HFF-Myc (cell line): ENCODE data around the gene KIRREL3.

Experiments used
- DNase-seq: peaks from one replicate; pipeline ENCODE4 v3.0.0-alpha.2; 2011; ENCODE audit warnings: low read depth; ENCODE audit errors: extremely low read depth
- H3K4me3 ChIP-seq: replicated peaks from 2 replicates; pipeline ENCODE4 v1.5.1; 2011; ENCODE audit warnings: low read depth, mild to moderate bottlenecking, control low read depth, low read length
- CTCF ChIP-seq: IDR thresholded peaks from 2 replicates; pipeline ENCODE4 v1.5.1; 2012; ENCODE audit warnings: mild to moderate bottlenecking, low read depth, low read length, control low read depth; ENCODE audit errors: missing control alignments

KIRREL3 gene

DNA sequence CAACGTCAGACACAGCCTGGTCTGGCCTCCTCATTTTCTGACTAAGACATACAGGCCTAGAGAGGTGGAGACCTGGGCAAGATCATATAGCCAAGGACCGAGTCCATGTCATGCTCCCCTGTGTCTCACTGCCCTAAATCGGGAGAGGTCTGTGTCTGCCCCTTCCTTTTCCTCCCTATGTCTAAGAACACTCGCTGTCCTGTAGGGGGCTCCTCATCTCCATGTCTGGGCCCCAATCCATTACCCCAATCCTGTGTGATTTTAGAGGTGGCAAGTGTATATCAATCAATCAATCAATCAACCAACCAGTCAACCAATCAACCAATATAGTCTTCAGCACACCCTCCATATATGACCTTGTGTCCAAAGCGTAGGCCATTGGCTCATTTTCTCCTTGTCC, 125.7 kb downstream of the KIRREL3 start:
- no peak for DNase-seq
- peak; percentile 36 for TF ChIP-seq CTCF
- H3K4me3 ChIP-seq, result no peak overlapping the region

- H3K4me3 ChIP-seq, result no peak overlapping the region
- TF ChIP-seq CTCF, result no peak
- DNase-seq, result no peak
These were observed 126.3 kb downstream of the KIRREL3 start for GRCh38 chr11:126874276-126874675.

DNA sequence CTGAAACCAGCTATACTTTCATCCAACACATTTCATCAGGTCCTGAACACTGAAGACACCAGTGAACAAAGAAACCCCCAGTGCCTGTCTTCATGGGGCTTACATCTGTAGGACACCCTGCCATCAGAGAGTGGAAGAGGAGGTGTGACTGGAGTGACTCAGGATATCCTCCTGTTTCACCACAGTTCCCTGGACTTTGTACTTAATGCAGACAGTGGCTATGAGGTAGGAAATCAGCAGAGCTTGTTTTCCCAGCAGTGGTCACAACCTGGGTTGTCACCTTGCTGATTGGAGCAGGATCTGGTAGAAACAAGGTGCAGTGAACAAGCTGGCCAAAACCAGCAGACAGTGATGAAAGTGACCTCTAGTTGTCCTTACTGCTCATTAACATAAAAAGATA, 128.8 kb downstream of the KIRREL3 start:
- H3K4me3 ChIP-seq, result no peak overlapping the region
- no peak for DNase-seq
- TF ChIP-seq CTCF, result no peak

DNA sequence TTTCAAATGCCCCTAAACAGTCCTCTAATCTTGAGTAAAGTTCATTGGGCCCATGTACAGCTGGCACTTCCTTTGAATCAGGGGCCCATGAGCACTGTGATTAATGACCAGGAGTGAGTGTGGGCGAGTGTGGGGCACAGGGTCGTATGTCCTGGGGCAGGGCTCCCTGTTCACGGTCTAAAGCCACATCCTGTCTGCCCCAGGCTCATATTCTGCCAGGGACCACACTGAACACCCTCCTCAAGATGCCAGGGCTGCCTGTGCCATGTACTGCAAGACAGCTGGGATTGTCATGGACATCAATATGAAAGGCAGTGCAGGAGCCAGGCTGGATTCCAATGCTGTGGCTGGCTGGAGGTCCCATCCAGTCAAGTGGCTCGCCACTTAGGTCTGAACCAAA, 130.5 kb downstream of the KIRREL3 start:
- DNase-seq, result no peak
- no peak for TF ChIP-seq CTCF
- no peak overlapping the region for H3K4me3 ChIP-seq

DNA sequence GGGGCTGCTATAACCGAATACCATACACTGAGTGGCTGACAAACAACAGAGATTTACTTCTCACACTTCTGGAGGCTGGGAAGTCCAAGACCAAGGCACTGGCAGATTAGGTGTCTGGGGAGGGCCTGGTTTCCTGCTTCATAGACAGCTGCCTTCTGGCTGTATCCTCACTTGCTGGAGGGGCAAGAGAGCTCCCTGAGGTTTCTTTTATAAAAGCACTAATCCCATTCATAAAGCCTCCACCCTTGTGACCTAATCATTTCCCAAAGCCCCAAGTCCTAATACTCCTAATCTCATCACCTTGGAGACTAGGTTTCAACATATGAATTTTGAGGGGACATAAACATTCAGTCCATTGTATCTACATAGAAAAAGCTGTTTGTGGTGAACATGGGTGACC, 131.8 kb downstream of the KIRREL3 start:
- no peak for TF ChIP-seq CTCF

DNA sequence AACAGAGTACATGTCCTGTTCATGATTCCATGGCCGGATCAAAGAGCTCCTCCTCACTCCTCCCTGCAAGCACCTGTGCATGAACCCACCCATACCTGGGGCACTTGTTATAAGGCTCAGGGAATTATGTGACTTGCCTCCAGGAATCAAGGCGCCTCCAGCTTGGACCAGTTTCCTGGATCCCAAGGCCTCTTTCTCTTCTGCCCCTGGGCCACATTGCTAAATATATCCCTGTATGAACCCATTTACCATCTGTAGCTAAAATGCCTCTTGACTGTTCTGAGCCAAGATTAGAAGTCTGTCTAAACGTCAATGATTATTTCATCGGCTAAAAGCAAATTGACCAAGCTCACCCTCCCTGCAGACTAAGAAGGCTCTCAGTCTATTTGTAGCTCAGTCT, 135.6 kb downstream of the KIRREL3 start:
- no peak for TF ChIP-seq CTCF
- no peak for DNase-seq
- H3K4me3 ChIP-seq, result no peak overlapping the region

More for the DNA sequence above, 131.8 kb downstream of the KIRREL3 start:
- no peak overlapping the region for H3K4me3 ChIP-seq
- DNase-seq, result no peak

DNA sequence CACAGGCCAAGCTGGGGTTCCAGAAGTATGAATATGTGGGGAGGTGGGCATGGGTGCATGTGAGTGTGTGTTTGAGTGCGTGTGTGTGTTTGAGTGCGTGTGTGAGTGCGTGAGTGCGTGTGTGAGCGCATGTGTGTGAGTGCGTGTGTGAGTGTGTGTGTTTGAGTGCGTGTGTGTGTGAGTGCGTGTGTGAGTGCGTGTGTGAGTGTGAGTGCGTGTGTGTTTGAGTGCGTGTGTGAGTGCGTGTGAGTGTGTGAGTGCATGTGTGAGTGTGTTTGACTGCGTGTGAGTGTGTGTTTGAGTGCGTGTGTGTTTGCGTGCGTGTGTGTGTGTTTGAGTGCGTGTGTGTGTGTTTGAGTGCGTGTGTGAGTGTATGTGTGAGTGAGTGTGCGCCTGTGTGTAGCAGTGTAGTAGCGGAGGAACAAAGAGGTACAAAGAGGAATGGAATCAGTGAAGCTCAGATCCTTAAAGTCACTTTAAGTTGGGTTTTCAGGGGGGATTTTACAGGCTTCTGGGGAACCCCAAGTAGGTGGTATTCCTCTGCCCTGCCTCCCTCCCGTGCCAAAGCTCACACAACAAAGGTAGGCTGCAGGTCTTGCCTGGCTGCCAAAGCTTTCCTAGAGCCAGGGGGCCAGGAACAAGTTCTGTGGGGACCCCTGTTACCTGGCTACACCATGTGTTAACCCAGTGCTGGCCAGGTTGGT, 137.1 kb downstream of the KIRREL3 start:
- no peak for TF ChIP-seq CTCF
- H3K4me3 ChIP-seq, result no peak overlapping the region
- DNase-seq, result no peak
